GM23248 (cell line): Measurements from ENCODE around the gene CBX3.

Source experiments
- EZH2 ChIP-seq: fragments of 200-600 bp; sonication (generic); IDR thresholded peaks from 2 replicates; pipeline ENCODE4 v1.6.1; 2018; ENCODE audit warnings: antibody characterized with exemption, mild to moderate bottlenecking; ENCODE audit not compliant: insufficient read depth, poor library complexity, severe bottlenecking
- EZH2phosphoT487 ChIP-seq: fragments of 200-600 bp; sonication (generic); IDR thresholded peaks from 2 replicates; pipeline ENCODE4 v1.6.1; 2018; ENCODE audit warnings: antibody characterized with exemption, moderate library complexity, mild to moderate bottlenecking, low read depth; ENCODE audit not compliant: insufficient read depth

DNA sequence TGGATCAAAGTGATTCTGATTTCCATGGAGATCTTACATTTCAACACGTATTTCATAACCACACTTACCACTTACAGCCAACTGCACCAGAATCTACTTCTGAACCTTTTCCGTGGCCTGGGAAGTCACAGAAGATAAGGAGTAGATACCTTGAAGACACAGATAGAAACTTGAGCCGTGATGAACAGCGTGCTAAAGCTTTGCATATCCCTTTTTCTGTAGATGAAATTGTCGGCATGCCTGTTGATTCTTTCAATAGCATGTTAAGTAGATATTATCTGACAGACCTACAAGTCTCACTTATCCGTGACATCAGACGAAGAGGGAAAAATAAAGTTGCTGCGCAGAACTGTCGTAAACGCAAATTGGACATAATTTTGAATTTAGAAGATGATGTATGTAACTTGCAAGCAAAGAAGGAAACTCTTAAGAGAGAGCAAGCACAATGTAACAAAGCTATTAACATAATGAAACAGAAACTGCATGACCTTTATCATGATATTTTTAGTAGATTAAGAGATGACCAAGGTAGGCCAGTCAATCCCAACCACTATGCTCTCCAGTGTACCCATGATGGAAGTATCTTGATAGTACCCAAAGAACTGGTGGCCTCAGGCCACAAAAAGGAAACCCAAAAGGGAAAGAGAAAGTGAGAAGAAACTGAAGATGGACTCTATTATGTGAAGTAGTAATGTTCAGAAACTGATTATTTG is 16.3 kb upstream of the CBX3 start:
- TF ChIP-seq EZH2, result no peak
- TF ChIP-seq EZH2phosphoT487, result no peak
